Mesothelial cell of epicardium (in vitro differentiated cells): ENCODE results near the gene ACTL10. TPM values are rescaled to one million over a fixed set of nuclear protein-coding genes. Genes with fewer than 3 reads are reported as not detected.

Source experiments
- DNase-seq, 2 experiments: peaks; one replicate each; pipeline ENCODE4 v3.0.0; 2021; ENCODE audit warnings: low spot score in 2 of 2; ENCODE audit not compliant: unreplicated experiment in 2 of 2
- H3K27ac Mint-ChIP-seq: 2 replicates; pipeline ENCODE4 v1.8.0; 2021; ENCODE audit warnings: mixed read lengths
- H3K27me3 Mint-ChIP-seq: 2 replicates; pipeline ENCODE4 v1.8.0; 2021; ENCODE audit warnings: low read depth, mixed read lengths
- H3K36me3 Mint-ChIP-seq: 2 replicates; pipeline ENCODE4 v1.8.0; 2021; ENCODE audit warnings: mixed read lengths
- H3K4me1 Mint-ChIP-seq: 2 replicates; pipeline ENCODE4 v1.8.0; 2021; ENCODE audit warnings: mixed read lengths
- H3K4me3 Mint-ChIP-seq: 2 replicates; pipeline ENCODE4 v1.8.0; 2021; ENCODE audit warnings: mild to moderate bottlenecking, moderate library complexity, mixed read lengths
- H3K9me3 Mint-ChIP-seq: 2 replicates; pipeline ENCODE4 v1.8.0; 2021; ENCODE audit warnings: mixed read lengths
- total RNA-seq: library from RNA; stranded (reverse); gene quantifications from 3 replicates; pipeline ENCODE4 v1.2.1, GENCODE V29; 2021
- TF ChIP-seq, protein P1 (sequence below): fragments of 200-600 bp; sonication (generic); IDR thresholded peaks from one replicate; pipeline ENCODE4 v1.5.0; 2021; ENCODE audit warnings: antibody characterized with exemption; ENCODE audit not compliant: unreplicated experiment

Gene ACTL10
- total RNA-seq, 1 donor from 2014 or later = 0.63 TPM

DNA sequence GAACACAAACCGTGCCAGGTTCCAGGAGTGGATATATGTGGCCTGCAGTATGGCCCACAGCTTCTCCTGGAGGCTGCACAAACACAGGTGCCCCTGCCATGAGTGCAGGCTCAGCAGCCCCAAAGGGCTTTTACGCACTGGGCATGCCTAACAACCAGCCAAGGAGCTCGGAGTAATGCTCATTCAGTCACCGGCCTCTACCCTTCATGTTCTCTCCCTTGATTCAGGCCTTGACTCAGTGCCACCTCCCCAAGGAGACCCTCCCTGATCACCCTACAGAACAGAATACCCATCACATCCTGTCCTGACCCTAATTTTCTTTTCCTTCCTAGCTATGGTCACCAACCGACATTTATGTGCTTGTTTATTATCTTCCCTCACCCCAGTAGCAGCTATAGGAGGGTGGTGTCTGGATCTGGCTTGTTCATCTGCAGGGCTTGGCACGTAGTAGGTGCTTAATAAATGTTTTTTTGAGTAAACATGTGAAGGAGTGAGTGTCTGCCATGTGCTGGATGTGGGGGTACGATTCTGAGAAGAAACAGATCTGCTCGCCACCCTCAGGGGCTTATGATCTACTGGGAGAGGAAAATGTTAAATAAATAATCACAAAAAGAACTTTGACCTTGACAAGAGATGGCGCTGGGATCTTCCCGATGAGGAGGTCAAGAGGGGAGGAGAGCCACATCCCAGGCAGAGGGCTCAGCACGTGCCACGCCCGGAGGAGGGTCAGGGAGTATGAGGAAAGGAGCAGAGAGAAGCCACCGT, 44.1 kb downstream of the ACTL10 start:
- no peaks in the 10 kb centered on the region for H3K9me3 Mint-ChIP-seq
- no peaks in the 10 kb centered on the region for H3K36me3 Mint-ChIP-seq
- no peaks in the 10 kb centered on the region for H3K4me1 Mint-ChIP-seq
- no peak overlapping the region for H3K27ac Mint-ChIP-seq
- no peak for DNase-seq
- no peaks in the 10 kb centered on the region for H3K27me3 Mint-ChIP-seq
- TF ChIP-seq, protein P1, sequence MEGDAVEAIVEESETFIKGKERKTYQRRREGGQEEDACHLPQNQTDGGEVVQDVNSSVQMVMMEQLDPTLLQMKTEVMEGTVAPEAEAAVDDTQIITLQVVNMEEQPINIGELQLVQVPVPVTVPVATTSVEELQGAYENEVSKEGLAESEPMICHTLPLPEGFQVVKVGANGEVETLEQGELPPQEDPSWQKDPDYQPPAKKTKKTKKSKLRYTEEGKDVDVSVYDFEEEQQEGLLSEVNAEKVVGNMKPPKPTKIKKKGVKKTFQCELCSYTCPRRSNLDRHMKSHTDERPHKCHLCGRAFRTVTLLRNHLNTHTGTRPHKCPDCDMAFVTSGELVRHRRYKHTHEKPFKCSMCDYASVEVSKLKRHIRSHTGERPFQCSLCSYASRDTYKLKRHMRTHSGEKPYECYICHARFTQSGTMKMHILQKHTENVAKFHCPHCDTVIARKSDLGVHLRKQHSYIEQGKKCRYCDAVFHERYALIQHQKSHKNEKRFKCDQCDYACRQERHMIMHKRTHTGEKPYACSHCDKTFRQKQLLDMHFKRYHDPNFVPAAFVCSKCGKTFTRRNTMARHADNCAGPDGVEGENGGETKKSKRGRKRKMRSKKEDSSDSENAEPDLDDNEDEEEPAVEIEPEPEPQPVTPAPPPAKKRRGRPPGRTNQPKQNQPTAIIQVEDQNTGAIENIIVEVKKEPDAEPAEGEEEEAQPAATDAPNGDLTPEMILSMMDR = no peak
- H3K4me3 Mint-ChIP-seq = no peak overlapping the region

DNA sequence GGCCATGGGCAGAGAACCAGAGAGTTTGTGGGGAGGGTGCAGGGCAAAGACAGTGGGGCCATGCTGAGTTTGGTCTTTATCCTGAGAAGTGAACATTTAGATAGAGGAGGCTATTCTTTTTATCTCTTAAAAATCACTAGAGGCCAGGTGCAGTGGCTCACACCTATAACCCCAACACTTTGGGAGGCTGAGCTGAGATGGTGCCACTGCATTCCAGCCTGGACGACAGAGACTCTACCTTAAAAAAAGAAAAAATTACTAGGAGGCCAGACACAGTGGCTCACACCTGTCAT, 44.6 kb downstream of the ACTL10 start:
- H3K4me3 Mint-ChIP-seq = no peak overlapping the region
- TF ChIP-seq, protein P1 = no peak
- no peak overlapping the region for H3K27ac Mint-ChIP-seq
- no peaks in the 10 kb centered on the region for H3K27me3 Mint-ChIP-seq
- DNase-seq = no peak
- H3K36me3 Mint-ChIP-seq = no peaks in the 10 kb centered on the region
- no peaks in the 10 kb centered on the region for H3K4me1 Mint-ChIP-seq
- H3K9me3 Mint-ChIP-seq = no peaks in the 10 kb centered on the region

DNA sequence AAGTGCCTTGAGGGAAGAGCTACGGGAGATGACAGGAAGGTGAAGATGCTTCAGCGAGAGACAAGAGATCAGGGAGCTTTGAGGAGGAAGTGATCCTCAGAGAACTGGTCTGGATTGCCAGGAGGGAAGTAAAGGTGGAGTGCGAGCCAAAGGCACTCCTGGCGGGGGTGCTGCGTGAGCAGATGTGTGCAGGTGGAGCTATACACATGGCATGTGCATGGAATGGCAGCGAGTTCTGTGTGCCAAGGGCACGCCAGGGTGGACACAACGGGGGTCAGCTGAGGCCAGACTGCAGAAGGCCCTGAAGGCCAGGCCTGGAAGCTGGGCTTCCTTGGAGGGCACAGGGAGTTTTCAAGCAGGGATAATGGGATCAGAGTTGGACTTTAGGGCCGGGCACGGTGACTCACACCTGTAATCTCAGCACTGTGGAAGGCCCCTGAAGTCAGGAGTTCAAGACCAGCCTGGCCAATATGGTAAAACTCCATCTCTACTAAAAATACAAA, 47.2 kb downstream of the ACTL10 start:
- H3K27me3 Mint-ChIP-seq = no peaks in the 10 kb centered on the region
- no peak for DNase-seq
- no peaks in the 10 kb centered on the region for H3K36me3 Mint-ChIP-seq
- no peak overlapping the region for H3K4me3 Mint-ChIP-seq
- no peaks in the 10 kb centered on the region for H3K4me1 Mint-ChIP-seq
- TF ChIP-seq, protein P1 = no peak
- H3K9me3 Mint-ChIP-seq = no peaks in the 10 kb centered on the region
- H3K27ac Mint-ChIP-seq = no peak overlapping the region

DNA sequence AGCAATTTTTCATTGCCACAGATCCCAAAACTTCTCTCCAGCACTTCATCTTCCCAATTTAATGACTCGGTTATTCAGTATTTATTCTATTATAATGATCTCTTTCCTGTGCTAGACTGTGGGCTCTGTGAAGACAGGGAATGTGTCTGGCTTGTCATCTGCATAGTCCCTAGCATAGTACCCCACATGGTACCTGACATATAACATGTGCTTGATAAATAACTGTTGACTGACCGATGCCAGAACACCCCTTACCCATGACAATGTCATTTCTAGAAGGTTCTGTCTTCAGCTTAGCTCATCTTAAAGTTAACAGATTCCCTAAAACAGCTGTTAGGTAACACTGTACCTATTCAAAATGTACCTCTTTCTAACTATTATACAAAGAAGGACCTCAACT, 49.8 kb downstream of the ACTL10 start:
- H3K9me3 Mint-ChIP-seq = peaks cover 3% of the 10 kb centered on the region
- DNase-seq = no peak
- TF ChIP-seq, protein P1 = no peak
- no peak overlapping the region for H3K27ac Mint-ChIP-seq
- no peaks in the 10 kb centered on the region for H3K27me3 Mint-ChIP-seq
- H3K4me3 Mint-ChIP-seq = no peak overlapping the region
- H3K36me3 Mint-ChIP-seq = no peaks in the 10 kb centered on the region
- H3K4me1 Mint-ChIP-seq = peaks cover 2% of the 10 kb centered on the region

Other genes with a start within 250 kb of the ACTL10 start
- gene SNTA1, start 223.2 kb upstream of the ACTL10 start, total RNA-seq = 11.9 to 13.4 TPM (median 13.3 TPM) in 3 replicates
- gene CBFA2T2, start 176.8 kb upstream of the ACTL10 start, total RNA-seq = 39.7 to 47.2 TPM (median 46.1 TPM) in 3 replicates
- gene C20orf144, start 4.6 kb upstream of the ACTL10 start, total RNA-seq = 0.09 to 0.20 TPM (median 0.11 TPM) in 3 replicates
- 58.4 to 60.1 TPM (median 58.6 TPM) in 3 replicates for gene NECAB3, start 7.5 kb downstream of the ACTL10 start, total RNA-seq
- 16.7 to 18.1 TPM (median 16.9 TPM) in 3 replicates for gene E2F1, start 19.4 kb downstream of the ACTL10 start, total RNA-seq
- gene PXMP4, start 53.4 kb downstream of the ACTL10 start, total RNA-seq = 7.0 to 7.5 TPM (median 7.4 TPM) in 3 replicates
- 5.3 to 5.4 TPM (median 5.4 TPM) in 3 replicates for gene ZNF341, start 65.1 kb downstream of the ACTL10 start, total RNA-seq
- 76.9 to 79.4 TPM (median 77.7 TPM) in 3 replicates for gene CHMP4B, start 144.4 kb downstream of the ACTL10 start, total RNA-seq